GM20000 (cell line): ENCODE results near the gene AGXT.
A peak's percentile ranks its signal among the peaks of the same experiment; 100 is the strongest.

ENCODE experiments used
- DNase-seq: peaks from one replicate; pipeline ENCODE4 v3.0.0; 2012; ENCODE audit warnings: low spot score
- TF ChIP-seq, protein P1 (sequence below): IDR thresholded peaks from 2 replicates; pipeline ENCODE4 v1.5.1; 2012; ENCODE audit warnings: mild to moderate bottlenecking, control low read depth; ENCODE audit errors: extremely low read depth, missing control alignments

The AGXT gene

DNA sequence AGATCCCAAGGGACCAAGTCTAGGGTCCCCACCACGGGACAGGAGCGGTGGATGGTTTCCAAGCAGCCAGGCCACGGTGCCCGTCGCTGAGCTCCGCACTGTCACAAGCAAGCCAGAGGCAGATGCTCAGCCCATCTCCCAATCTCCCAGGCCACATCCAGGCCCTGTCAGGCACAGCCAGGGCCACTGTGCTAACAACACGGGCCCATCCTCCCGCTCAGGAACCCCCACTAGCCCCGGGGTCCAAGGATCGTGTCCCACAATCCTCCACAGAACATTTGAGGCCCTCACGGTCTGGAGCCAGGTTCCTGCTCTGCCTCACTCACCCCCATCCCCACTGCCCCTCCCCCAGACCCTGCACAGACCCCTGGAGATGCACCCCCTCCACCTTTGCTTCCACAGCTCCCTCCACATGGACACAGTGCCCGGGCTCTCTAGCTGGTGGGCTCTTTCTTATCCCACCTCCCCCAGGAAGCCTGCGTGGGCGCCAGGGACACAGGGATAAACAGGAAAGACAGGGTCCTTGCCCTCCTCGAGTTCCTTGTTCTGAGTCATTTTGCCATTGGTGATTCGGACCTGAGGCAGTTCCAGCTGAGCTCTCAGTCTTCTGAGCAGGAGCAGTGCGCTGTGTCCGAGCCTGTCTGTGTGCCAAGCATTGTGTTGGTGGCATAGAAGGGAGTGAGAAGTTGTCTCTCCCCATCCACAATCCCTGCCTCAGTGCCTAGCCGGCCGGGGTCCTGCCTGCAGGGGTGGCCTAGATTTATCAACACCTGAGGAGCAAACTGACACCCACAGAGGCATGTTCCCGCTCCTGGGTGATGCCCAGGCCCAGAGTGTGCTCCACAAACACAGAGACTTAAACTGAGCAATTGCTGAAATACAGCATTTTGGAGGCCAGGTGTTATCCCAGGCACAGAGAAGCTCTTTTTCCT is 44.5 kb downstream of the AGXT start:
- no peak for DNase-seq
- TF ChIP-seq, protein P1, sequence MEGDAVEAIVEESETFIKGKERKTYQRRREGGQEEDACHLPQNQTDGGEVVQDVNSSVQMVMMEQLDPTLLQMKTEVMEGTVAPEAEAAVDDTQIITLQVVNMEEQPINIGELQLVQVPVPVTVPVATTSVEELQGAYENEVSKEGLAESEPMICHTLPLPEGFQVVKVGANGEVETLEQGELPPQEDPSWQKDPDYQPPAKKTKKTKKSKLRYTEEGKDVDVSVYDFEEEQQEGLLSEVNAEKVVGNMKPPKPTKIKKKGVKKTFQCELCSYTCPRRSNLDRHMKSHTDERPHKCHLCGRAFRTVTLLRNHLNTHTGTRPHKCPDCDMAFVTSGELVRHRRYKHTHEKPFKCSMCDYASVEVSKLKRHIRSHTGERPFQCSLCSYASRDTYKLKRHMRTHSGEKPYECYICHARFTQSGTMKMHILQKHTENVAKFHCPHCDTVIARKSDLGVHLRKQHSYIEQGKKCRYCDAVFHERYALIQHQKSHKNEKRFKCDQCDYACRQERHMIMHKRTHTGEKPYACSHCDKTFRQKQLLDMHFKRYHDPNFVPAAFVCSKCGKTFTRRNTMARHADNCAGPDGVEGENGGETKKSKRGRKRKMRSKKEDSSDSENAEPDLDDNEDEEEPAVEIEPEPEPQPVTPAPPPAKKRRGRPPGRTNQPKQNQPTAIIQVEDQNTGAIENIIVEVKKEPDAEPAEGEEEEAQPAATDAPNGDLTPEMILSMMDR = no peak

DNA sequence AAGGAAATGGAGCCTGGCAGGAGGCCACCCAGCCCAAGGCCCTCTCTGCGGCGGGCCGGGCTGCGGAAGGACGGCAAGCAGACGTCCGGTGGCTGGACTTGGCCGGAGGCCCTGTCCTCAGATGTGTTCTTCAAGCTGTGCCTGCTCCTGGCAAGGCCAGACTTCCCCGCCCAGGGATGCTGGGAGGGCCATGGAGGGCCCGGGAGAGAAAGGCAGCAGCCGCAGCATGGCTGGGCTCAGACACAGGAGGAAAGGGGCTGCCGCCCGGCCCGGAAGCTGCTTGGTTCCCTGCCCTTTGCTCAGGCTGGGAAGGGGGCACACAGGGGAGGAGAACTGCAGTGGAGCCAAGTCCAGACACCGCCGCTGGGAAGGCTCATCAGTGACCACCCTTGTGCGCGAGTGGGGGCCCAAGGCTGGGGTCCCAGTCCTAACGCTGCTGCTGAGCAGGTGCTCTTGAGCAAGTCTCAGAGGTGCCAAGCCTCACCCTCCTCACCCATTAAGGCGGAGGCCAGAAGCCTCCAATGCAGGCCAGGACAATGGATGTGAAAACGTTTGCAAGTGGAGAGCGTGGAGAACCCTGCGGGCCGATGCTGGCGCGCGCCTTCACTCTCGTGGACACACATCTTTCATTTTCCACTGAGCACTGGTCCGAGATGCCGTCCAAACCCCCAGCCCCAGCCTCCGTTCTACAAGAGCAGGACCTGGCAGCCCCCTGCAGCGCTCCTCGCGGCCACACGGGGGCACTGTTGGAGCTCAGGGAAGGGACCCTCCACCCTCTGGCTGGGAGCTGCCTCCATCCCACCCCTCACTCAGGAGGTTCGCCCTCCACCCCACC is 45.4 kb downstream of the AGXT start:
- DNase-seq = peak; percentile 86
- TF ChIP-seq, protein P1 = peak; percentile 88

DNA sequence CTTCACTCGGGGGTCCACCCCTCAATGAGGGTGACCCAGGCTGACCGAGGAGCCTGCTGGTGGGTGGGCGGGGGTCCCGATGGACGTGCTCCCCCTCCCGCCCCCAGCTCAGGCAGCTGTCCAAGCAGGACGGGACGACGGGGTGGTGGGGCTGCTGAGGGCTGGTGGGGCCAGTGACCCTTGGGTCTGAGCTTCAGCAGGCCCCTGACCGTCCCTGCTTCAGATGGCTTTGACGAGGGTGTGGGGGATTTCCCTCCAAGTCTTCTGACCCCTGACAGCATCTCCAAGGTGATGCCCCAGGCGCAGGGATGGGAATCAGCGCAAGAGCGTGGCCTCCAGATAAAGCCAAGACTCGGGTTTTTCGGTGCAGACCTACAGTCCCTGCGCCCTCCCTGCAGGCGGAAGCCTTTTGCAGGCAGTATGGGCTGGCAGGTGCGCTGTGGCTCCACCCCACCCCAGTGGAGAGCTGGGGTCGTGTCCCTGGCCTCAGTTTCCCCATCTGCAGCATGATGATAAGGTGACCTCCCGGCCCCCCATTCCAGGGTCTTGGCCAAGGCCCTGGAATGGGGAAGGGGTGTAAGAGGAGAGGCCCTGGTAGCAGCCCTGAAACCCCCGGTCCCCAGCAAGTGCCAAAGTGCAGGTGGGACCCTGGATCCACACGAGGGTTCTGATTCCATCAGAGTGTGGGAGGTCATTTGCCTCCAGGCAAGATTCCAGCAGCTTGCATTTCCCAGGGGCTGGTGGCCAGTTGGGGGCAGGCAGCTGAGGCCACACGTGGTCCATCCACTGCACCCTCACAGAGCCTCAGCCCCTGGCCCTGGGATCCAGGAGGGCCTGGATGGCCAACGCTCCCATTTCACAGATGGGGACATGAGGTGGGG is 46.3 kb downstream of the AGXT start:
- TF ChIP-seq, protein P1 = no peak
- no peak for DNase-seq

DNA sequence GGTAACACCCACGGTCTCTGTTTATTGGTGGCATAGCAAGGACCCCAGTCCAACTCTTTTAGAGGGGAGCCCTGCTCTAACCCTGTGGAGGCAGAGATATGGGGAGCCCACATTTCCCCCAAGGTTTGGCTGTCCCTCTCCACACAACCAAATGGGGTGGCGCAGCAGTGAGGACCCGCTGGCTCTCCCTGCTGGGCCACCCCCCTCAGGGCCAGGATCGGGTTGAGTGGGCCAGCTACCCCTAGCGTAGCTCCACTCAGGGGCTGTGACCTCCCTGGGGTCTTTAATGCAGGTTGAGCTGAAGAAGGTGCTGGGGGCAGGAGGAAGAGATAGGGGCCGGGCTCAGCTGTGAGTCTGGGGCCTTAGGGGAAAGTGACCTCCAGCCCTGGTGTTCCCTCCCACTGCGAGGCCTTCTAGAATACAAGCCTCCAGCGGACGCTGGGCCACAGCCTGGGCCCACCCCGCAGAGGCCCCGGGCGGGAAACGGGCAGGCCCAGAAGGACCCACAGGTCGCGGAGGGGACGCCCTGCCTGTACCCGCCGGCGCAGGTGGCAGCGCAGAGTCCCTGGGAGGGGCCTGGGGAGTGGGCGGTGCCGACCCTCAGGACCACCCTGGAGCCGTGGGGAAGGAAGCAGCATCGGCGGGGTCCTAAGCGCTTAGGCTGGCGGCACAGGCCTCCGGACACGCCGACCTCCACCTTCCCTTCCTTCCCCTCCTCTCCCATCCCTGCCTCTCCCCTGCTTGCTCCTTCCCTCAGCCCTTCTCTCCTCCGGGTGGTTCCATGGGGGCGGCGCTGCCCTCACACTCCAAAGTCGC is 47.1 kb downstream of the AGXT start:
- no peak for DNase-seq
- TF ChIP-seq, protein P1 = no peak

DNA sequence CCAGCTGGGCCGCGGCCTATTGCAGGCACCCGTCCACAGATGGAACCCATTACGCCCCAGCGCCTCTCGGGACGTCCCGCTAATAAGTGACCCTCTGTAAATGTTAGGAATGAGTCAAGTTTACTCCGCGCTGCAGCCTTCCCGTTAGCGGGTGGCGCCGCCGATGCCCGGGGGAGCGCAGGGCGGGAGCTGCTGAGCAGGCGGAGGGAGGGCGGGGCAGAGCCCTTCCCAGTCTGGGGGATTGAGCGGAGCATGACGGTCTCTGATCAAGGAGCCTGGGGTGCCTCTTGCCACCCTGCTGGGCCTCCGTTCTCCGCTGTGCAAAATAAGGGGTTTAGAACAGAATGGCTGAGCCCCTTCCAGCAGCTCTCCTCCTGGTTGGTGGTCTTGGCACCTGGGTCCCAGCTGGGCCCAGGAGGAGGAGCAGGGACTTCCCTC is 48.0 kb downstream of the AGXT start:
- TF ChIP-seq, protein P1 = no peak
- DNase-seq = no peak

DNA sequence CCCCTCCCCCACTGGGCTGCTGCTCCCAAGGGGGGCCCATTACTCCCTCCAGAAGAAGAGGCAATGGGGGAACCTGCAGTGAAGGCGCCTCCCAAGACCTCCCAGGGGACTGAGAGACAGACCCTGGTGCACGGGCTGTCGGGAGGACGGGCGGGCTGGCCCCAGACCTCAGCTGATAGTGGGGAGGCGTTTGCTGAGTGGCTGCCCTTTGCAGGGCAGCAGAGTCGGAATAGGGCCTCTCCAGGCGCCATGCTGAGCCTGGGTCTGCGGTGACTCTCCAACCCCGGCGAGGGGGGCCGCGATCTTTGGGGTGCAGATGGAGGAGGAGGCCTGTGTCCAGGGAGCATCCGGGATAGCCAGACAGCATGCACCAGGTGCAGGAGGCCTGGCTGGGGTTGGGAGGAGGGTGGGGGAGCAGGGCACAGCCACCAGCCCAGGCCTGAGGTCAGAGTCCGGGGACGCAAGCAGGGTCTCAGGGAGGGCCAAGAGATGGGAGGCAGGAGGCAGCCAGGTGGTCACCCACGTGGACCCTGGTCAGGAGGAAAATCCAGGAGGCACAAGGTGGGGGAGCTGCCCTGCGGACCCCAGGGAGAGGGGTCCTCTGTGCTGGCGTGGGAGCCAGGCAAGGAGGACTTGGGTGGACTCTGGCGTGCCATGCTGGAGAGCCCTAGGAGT is 48.5 kb downstream of the AGXT start:
- DNase-seq = no peak
- TF ChIP-seq, protein P1 = no peak
